ENCODE data around the gene CDK2. TPM values are rescaled to one million over a fixed set of nuclear protein-coding genes. Genes with fewer than 3 reads are reported as not detected.
A peak's percentile ranks its signal among the peaks of the same experiment; 100 is the strongest.
"Not testable (repeated sequence)": the region's sequence is repeated elsewhere in the genome, so short reads cannot be mapped to it uniquely, and the experiment has no call there.

The CDK2 gene
- total RNA-seq, 1 donor from 2014 or later = 29.5 TPM

DNA sequence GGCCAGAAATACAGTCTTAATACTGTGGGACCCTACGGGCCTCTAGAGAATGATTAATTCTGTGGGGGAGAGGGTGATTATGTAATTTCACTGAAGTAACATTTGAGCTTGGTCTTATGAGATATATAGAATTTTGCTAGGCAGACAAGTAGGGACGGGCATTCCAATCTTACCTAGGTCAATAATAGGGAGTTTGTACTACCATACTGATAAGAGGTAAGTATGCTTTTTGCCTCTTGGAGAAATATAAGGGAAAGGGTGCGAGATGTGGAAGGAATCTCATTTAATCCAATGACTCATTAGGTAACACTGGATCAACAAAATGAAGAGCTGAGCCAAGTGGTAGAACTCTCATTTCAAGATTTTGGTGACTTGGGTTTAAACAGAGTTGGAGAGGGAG lies 12.4 kb downstream of the CDK2 start:
- DNase-seq (ENCODE audit: low read depth, low spot score) = no peak

DNA sequence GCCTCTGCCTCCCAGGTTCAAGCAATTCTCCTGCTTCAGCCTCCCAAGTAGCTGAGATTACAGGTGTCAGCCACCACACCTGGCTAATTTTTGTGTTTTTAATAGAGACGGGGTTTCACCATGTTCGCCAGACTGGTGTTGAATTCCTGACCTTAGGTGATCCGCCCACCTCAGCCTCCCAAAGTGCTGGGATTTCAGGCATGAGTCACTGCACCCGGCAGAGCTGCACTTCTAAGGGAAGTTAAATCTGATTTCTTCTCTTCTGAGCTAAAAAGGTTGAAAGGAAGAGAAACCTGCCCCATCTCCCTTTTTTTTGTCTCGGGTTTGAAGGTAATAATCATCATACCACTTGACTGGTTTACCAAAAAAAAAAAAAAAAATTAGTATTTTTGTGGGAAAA lies 15.3 kb downstream of the CDK2 start:
- DNase-seq (ENCODE audit: low read depth, low spot score) = not testable (repeated sequence)

DNA sequence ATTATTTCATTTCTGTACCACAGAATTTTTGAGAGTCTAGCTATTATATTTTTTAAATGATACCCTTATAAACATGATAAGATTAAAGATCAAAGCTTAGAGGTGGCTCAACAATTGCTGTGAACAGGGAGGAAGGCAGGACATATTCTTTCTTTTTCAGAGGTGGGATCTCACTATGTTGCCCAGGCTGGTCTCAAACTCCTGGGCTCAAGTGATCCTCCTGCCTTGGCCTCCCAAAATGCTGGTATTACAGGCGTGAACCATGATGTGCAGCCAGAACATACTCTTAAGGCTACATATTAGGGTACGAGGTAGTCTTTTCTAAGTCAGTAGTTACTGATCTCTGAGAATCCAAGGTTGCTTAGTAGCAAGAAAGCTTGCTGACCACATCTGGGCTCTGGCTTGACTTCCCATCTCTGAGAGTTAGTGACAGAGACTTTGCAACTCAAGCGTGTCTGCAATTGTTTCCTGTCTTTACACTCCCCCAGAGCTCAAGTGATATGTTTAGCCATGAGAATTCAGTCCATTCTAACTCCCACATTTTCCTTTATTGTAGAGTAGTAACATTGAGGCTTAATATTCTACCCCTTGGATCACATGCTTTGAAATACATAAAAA lies 15.8 kb downstream of the CDK2 start:
- no peak for DNase-seq (ENCODE audit: low read depth, low spot score)

GRCh38 chr12:55983232-55983842 lies 16.7 kb downstream of the CDK2 start:
- no peak for DNase-seq (ENCODE audit: low read depth, low spot score)

DNA sequence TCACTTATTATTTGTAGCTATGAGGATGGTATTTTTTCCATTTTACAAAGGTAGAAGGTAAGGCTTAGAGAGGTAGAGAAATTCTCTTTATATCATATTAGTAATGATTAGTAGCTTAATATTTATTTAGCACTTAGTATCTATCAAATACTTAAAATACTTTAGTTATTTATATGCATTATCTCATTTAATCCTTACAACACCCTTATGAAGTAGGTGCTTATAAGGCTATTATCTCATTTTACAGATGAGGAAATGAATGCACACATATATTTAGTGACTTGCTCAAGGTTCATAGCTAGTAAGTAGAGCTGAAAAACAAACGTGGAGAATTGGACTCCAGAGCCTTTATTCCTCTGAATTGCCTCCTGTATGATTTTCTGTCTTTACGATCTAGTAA lies 18.2 kb downstream of the CDK2 start:
- no peak for DNase-seq (ENCODE audit: low read depth, low spot score)

GRCh38 chr12:55985341-55985740 lies 18.7 kb downstream of the CDK2 start:
- DNase-seq (ENCODE audit: low read depth, low spot score) = no peak

DNA sequence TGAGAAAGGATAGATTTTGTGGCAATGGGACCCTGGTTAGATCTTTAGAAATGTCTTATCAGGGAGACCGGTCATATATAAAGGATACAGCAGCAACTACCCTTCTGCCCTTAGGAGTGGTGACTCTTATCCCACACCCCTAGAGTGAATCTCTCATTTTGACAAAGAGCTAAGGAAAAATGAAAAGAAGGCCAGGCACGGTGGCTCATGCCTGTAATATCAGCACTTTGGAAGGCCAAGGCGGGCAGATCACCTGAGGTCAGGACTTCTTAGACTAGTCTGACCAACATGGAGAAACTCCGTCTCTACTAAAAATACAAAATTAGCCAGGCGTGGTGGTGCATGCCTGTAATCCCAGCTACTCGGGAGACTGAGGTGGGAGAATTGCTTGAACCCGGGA lies 19.3 kb downstream of the CDK2 start:
- DNase-seq (ENCODE audit: low read depth, low spot score) = not testable (repeated sequence)

DNA sequence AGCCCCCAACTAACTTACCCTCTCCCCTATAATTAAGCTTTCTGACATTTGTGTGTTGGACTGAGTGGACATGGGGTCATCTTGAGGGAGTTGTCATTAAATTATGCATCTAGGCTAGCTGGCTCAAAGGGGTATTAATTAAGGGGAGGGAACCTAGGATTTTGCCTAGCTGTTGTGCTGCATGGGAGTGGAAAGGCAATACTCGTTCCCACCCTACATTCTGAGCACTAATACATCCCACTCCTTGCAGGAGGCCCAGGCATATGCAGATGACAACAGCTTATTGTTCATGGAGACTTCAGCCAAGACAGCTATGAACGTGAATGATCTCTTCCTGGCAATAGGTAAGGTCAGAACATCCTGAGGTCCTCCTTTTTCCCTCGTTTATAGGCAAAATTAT lies 24.5 kb downstream of the CDK2 start:
- no peak for DNase-seq (ENCODE audit: low read depth, low spot score)

DNA sequence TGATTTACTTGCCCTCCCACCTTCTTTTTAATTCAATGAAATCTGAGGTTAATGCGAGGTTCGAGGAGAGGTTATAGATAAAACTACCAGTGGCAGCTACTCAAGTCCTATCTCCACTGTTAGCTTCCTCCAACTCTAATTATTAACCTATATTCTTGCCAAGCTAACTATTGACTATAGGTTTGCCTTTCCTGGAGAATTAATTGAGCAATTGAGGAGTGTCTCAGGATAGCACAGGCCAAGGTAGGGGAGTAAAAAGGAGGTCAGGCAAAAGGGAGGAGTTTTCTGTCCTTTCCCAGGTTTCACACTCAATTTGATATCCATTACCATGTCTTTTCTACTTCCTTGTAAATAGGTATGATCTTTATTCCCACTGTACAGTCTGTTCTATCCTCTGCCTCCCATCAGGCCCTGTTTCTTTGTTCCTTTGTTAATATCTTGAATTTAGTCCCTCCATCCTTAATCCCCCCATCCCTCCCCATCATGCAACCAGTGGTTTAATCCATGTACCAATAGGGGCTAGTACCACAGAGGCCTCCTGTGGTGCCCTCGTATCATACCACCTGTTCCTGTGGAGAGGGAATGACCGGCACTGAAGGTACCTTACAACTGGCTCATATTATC lies 26.7 kb downstream of the CDK2 start:
- DNase-seq (ENCODE audit: low read depth, low spot score) = no peak

GRCh38 chr12:55995366-55995765 lies 28.7 kb downstream of the CDK2 start:
- DNase-seq (ENCODE audit: low read depth, low spot score) = no peak

DNA sequence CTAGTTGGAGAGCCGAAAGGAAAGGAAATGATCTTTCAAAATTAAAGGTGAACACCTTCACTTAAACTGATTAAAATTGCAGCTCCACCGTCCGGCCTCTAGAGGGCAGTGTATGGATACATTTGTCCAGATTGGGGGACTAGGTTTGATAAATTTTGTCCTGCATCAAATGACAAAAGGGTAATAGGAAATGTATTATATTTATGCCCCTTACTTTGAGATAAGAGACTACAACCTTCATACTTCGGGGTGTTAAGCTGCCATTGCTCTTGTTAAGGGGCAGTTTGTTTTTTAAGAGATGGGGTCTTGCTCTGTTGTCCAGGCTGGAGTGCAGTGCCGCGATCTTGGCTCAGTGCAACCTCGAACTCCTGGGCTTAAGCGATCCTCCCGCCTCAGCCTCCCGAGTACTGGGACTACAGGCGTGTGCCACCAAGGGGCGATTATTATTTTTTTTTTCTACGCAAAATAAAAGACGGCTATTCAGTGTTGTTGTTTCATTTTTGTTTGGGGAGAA lies 29.6 kb downstream of the CDK2 start:
- DNase-seq (ENCODE audit: low read depth, low spot score) = no peak

- peak; percentile 95 for DNase-seq (ENCODE audit: low read depth, low spot score)
Measured at GRCh38 chr12:55996715-55997534, 30.3 kb downstream of the CDK2 start, which contains the start of gene SUOX. Gene SUOX, plus strand, starts transcription at chr12:55997276. Its CDS starts 4,946 bp downstream, at chr12:56002222.

DNA sequence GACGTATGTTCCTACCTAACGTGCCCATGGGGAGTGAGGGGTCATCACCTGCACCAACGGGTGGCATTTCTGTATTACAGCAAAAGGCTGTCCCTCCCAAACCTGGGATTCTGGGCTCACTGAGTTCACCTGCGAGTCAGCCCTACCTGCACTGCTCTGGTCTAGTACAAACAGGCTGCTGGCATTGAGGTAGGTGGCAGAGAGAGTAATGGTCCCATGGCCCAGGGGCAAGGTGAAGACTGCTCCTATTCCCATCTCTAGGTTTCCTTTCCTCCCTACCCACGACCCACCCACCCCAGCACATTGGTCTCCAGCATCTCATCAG lies 30.9 kb downstream of the CDK2 start:
- DNase-seq (ENCODE audit: low read depth, low spot score) = no peak

- DNase-seq (ENCODE audit: low read depth, low spot score) = not testable (repeated sequence)
Measured at GRCh38 chr12:55999522-55999921, 32.9 kb downstream of the CDK2 start.

- not testable (repeated sequence) for DNase-seq (ENCODE audit: low read depth, low spot score)
Measured at GRCh38 chr12:55999999-56000540, 33.4 kb downstream of the CDK2 start.

DNA sequence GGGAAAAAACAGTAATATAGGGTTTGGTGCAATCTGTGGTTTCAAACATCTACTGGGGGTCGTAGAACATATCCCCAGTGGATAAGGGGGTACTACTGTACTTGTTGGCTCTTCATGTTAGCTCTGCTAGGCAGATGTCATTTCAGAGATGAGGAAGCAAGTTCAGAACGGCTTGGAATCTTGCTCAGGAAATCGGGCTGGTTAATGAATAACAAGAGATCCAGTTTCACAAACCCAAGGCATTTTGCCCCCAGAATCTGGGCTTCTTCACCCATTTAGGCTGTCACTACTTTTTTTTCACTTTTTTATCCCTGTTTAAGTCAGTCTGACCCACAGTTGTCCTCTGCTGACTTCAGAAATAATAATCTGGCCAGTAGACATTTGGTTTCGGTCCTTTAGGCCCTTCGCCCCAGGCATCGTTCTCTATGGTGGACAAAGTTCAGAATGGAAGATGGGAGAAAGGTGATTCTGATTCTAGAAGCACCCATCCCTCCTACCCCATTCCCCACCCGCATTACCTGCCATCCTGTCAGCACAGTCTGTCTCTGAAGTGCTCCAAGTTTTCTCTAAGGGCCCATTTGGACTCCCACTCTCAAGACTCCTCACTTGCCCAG lies 35.0 kb downstream of the CDK2 start:
- DNase-seq (ENCODE audit: low read depth, low spot score) = no peak

DNA sequence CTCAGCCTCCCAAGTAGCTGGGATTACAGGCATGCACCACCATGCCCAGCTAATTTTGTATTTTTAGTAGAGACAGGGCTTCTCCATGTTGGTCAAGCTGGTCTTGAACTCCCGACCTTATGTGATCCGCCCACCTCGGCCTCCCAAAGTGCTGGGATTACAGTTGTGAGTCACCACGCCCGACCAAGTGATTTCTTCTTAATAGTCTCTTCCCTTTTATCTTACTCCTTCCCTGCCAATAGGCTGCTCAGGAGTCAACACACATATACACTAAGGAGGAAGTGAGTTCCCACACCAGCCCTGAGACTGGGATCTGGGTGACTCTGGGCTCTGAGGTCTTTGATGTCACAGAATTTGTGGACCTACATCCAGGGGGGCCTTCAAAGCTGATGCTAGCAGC lies 36.7 kb downstream of the CDK2 start:
- not testable (repeated sequence) for DNase-seq (ENCODE audit: low read depth, low spot score)

DNA sequence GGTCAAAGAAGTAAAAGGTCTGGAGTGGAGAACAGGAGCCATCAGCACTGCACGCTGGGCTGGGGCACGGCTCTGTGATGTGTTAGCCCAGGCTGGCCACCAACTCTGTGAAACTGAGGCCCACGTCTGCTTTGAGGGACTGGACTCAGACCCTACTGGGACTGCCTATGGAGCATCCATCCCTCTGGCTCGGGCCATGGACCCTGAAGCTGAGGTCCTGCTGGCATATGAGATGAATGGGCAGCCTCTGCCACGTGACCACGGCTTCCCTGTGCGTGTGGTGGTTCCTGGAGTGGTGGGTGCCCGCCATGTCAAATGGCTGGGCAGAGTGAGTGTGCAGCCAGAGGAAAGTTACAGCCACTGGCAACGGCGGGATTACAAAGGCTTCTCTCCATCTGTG lies 37.6 kb downstream of the CDK2 start:
- DNase-seq (ENCODE audit: low read depth, low spot score) = no peak

DNA sequence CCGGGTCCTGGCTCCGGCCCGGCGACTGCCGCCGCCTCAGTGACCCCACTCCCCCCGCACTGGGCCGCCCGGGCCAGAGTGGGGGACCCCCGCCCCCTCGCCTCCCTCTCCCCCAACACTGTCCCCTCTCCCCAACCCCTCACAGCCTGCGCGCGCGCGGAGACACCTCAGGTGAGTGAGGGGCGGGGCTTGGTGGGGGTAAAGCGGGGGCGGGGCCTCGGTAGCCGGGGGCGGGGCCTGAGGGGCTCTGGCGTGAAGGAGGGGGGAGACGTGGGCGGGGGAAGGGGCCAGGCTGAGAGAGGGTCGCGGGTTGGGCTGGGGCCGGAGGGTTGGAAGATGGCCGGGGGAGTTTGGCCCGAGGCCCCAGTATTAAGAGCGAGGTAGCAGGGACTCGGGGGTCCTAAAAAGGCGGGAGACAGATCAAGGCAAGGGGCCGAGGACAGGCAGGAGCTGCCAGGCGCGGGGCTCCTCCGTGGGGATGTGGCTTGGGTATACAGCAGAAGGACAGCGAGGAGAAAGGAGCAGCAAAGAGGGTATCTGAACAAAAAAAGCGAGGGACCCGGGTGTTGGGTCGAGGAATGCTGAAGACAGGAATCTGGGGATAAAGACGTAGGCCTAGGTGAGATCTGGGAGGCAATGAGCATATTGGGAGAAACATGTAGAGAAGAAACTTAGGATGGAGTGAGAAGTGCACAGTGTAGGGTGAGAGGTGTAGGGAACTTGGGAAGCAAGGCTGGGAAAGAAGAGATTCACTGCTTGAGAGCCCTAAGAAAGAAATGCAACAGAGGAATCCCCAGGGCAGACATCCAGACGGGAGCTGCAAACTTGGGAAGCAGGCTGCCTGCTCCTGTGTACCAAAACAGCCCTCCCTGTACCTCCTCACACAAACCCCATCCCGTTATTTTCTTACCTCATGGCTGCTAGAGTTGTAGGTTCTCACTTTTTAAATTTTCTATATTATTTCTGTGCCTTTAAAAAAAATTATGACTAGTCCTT lies 41.2 kb downstream of the CDK2 start:
- DNase-seq (ENCODE audit: low read depth, low spot score) = no peak

DNA sequence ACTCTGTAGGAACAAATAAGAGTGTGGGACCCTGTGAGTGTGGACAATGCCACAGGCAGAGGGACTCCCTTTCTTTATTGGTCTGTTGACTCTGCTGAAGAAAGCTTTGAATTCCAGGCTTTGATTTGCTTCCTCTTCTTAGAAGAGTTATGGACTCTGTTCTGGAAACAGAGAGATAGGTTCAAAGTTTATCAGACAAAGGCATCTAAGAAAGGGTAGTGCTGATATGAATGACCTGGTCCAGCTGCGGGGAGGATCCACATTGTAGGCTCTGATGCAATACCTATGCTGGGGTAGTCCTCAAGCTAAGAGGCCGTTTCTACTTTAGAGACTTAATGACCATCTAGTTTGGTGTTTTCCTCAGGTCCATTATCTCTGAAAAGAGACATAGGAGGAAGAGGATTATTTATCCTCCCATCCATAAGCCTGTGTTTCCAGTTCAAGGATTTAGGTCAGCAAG lies 43.5 kb downstream of the CDK2 start:
- no peak for DNase-seq (ENCODE audit: low read depth, low spot score)

Measured in pulmonary artery endothelial cell (primary cell).